Neuronal stem cell (in vitro differentiated cells): ENCODE results near the gene NEGR1.

ENCODE experiments used
- DNase-seq: peaks from one replicate; pipeline ENCODE4 v3.0.0-alpha.2; 2013; ENCODE audit warnings: low spot score
- H2AFZ ChIP-seq: one replicate; pipeline ENCODE4 v1.6.1; 2013; ENCODE audit warnings: mild to moderate bottlenecking, low read length, inconsistent platforms
- H2AK5ac ChIP-seq: 2 replicates; pipeline ENCODE4 v1.6.1; 2013; ENCODE audit warnings: low read depth, mild to moderate bottlenecking, inconsistent platforms, low read length, moderate library complexity, mixed read lengths
- H2BK120ac ChIP-seq: 2 replicates; pipeline ENCODE4 v1.6.1; 2013; ENCODE audit warnings: low read depth, mild to moderate bottlenecking, inconsistent platforms, low read length, moderate library complexity, mixed read lengths
- H2BK12ac ChIP-seq: one replicate; pipeline ENCODE4 v1.6.1; 2013; ENCODE audit warnings: low read length, inconsistent platforms
- H2BK15ac ChIP-seq: 2 replicates; pipeline ENCODE4 v1.6.1; 2013; ENCODE audit warnings: mild to moderate bottlenecking, low read length, inconsistent platforms, mixed read lengths
- H2BK5ac ChIP-seq: one replicate; pipeline ENCODE4 v1.6.1; 2013; ENCODE audit warnings: inconsistent platforms, mild to moderate bottlenecking, low read length, moderate library complexity
- H3K14ac ChIP-seq: one replicate; pipeline ENCODE4 v1.6.1; 2013; ENCODE audit warnings: low read length, inconsistent platforms
- H3K18ac ChIP-seq: 2 replicates; pipeline ENCODE4 v1.6.1; 2013; ENCODE audit warnings: low read length, inconsistent platforms
- H3K23ac ChIP-seq: 2 replicates; pipeline ENCODE4 v1.6.1; 2013; ENCODE audit warnings: low read depth, mild to moderate bottlenecking, mixed read lengths, low read length, inconsistent platforms; ENCODE audit not compliant: poor library complexity
- H3K27ac ChIP-seq: replicated peaks from 3 replicates; pipeline ENCODE4 v1.5.1; 2013; ENCODE audit warnings: low read length, inconsistent platforms
- H3K27me3 ChIP-seq, 3 experiments: 2 replicates each; pipeline ENCODE4 v1.6.1; 2013; ENCODE audit warnings: low read length in 3 of 3, mild to moderate bottlenecking in 2 of 3, inconsistent platforms in 1 of 3, low read depth in 1 of 3, mixed read lengths in 1 of 3, moderate library complexity in 1 of 3; ENCODE audit not compliant: control insufficient read depth in 3 of 3, insufficient read depth in 3 of 3
- H3K36me3 ChIP-seq, 2 donors: replicated peaks in 1 of 2; 2 replicates each; pipeline ENCODE4 v1.6.1; 2013; ENCODE audit warnings: low read length in 2 of 2; ENCODE audit not compliant: control insufficient read depth in 2 of 2, insufficient read depth in 2 of 2
- H3K4ac ChIP-seq: 2 replicates; pipeline ENCODE4 v1.6.1; 2013; ENCODE audit warnings: inconsistent platforms, mild to moderate bottlenecking, low read length, moderate library complexity
- H3K4me1 ChIP-seq, 2 donors: 1 replicate in 1 of 2; 2 replicates in 1 of 2; pipeline ENCODE4 v1.6.1; 2013; ENCODE audit warnings: low read length in 2 of 2, low read depth in 1 of 2; ENCODE audit not compliant: control insufficient read depth in 2 of 2, insufficient read depth in 1 of 2
- H3K4me2 ChIP-seq: one replicate; pipeline ENCODE4 v1.6.1; 2013; ENCODE audit warnings: mild to moderate bottlenecking, low read length, inconsistent platforms; ENCODE audit not compliant: insufficient read depth, poor library complexity, severe bottlenecking
- H3K4me3 ChIP-seq, 2 donors: 2 replicates each; pipeline ENCODE4 v1.5.1; 2013; ENCODE audit warnings: low read length in 2 of 2, mild to moderate bottlenecking in 2 of 2, inconsistent platforms in 1 of 2, moderate library complexity in 1 of 2
- H3K79me1 ChIP-seq: one replicate; pipeline ENCODE4 v1.6.1; 2013; ENCODE audit warnings: low read depth, mild to moderate bottlenecking, inconsistent platforms, low read length, moderate library complexity
- H3K9ac ChIP-seq: one replicate; pipeline ENCODE4 v1.6.1; 2013; ENCODE audit warnings: mild to moderate bottlenecking, low read depth, low read length, inconsistent platforms; ENCODE audit not compliant: poor library complexity
- H3K9me3 ChIP-seq, 2 donors: replicated peaks in 1 of 2; 2 replicates each; pipeline versions ENCODE3 to v1.6.1; 2013; ENCODE audit warnings: low read length in 2 of 2, mild to moderate bottlenecking in 2 of 2, inconsistent platforms in 1 of 2, low read depth in 1 of 2, mixed read lengths in 1 of 2, moderate library complexity in 1 of 2; ENCODE audit not compliant: control insufficient read depth in 2 of 2, insufficient read depth in 1 of 2
- H4K8ac ChIP-seq: one replicate; pipeline ENCODE4 v1.6.1; 2013; ENCODE audit warnings: low read depth, mild to moderate bottlenecking, inconsistent platforms, low read length, moderate library complexity
- H4K91ac ChIP-seq: one replicate; pipeline ENCODE4 v1.6.1; 2013; ENCODE audit warnings: low read length, low read depth, mild to moderate bottlenecking, inconsistent platforms; ENCODE audit not compliant: poor library complexity
- whole genome bisulfite sequencing, 2 donors: extraction: QIAGEN DNeasy Blood & Tissue Kit; methylation state at CpG; one replicate each; pipeline ENCODE4 v1.1.7; 2013; ENCODE audit warnings: missing lambda C conversion rate in 2 of 2, mixed read lengths in 1 of 2; ENCODE audit not compliant: insufficient read length in 2 of 2, insufficient replicate concordance in 1 of 2; ENCODE audit errors: extremely low coverage in 2 of 2; 5-methylcytosine and 5-hydroxymethylcytosine counted together

The NEGR1 gene

DNA sequence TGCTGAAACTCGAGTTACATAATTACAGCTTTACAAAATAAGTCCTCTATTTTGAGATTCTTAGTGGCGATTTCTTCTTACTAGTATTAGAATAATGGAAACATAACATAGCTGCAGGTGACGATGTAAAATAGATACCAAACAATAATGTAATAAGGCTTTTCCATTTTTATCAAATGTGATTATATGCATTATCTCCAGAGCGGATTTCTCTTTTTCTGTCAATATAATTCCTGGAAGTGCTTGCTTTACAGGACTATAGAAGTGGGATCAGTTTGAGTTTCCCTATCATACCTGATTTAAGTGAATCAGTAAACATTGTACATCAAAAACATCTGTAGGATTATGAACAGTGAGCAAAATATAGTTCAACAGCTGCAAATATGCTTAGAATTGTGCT lies 442.5 kb downstream of the NEGR1 start:
- no peak for DNase-seq
- H2AK5ac ChIP-seq, result no peak overlapping the region
- no peak overlapping the region for H2BK12ac ChIP-seq
- H2BK120ac ChIP-seq, result no peak overlapping the region
- no peak overlapping the region for H4K8ac ChIP-seq
- H3K4me3 ChIP-seq, result no peak overlapping the region
- no peak overlapping the region for H2BK5ac ChIP-seq
- H3K9ac ChIP-seq, result no peak overlapping the region
- no peaks in the 10 kb centered on the region for H3K4me1 ChIP-seq
- no peaks in the 10 kb centered on the region for H3K36me3 ChIP-seq
- H3K9me3 ChIP-seq, result no peaks in the 10 kb centered on the region
- WGBS, 2 donors, result no CpG with 5 or more reads among the region's 4 CpGs
- no peak overlapping the region for H2BK15ac ChIP-seq
- H4K91ac ChIP-seq, result no peak overlapping the region
- H2AFZ ChIP-seq, result no peak overlapping the region
- no peak overlapping the region for H3K18ac ChIP-seq
- H3K27me3 ChIP-seq, result no peaks in the 10 kb centered on the region
- no peak overlapping the region for H3K27ac ChIP-seq
- H3K23ac ChIP-seq, result no peak overlapping the region
- no peak overlapping the region for H3K4ac ChIP-seq
- H3K4me2 ChIP-seq, result no peak overlapping the region
- H3K14ac ChIP-seq, result no peak overlapping the region
- H3K79me1 ChIP-seq, result no peaks in the 10 kb centered on the region

DNA sequence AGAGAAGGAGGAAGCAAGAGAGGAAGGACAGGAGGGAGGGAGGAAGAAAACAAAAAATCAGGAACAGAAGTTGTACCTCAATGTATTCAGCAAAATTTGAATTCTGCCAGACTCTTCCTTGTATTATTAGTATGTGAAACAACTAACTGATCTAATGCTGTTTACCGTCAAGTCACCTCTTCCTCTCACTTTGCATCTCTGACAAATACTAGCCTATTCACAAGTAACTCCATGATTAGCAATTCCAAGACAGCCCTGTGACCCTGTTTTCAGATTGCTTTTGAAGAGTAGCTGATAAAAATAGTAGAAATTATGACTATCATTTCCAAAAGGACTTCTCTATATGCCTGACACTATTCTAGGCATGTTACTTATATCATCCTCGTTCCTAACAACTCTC lies 445.4 kb downstream of the NEGR1 start:
- Histone ChIP-seq H3K27me3 (no peaks in the 10 kb centered on the region), H3K9ac (no peak overlapping the region), H2AFZ (peak overlapping the region; percentile 48), H3K36me3 (no peaks in the 10 kb centered on the region), H2BK120ac (no peak overlapping the region), H3K79me1 (no peaks in the 10 kb centered on the region), H2BK5ac (no peak overlapping the region), H3K18ac (no peak overlapping the region), H2BK12ac (no peak overlapping the region), H3K27ac (no peak overlapping the region), H4K8ac (no peak overlapping the region), H3K4me3 (no peak overlapping the region), H3K4me1 (no peaks in the 10 kb centered on the region), H3K14ac (no peak overlapping the region), H3K4ac (no peak overlapping the region), H3K4me2 (no peak overlapping the region), H4K91ac (no peak overlapping the region), H2AK5ac (no peak overlapping the region), H2BK15ac (no peak overlapping the region), H3K9me3 (no peaks in the 10 kb centered on the region), H3K23ac (no peak overlapping the region)
- no peak for DNase-seq
- WGBS, 2 donors, result no CpG with 5 or more reads among the region's 2 CpGs

DNA sequence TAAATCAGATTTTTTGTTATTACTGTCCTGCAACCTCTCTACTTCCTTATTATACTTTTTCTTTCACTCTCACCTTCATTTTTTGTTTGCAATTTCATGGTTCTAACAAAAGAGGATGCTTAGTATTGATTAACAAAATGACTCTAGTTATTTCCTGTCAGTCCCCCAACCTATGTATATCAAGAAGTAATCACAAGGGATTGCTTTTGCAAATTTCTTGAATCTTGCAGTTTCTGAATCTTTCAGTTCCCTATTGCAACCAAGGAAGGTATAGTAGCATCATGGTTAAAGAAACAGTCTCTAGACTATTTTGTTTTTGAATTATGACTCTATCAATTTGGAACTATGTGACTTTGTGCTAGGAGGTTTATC lies 446.9 kb downstream of the NEGR1 start:
- Histone ChIP-seq H3K23ac (no peak overlapping the region), H3K79me1 (no peaks in the 10 kb centered on the region), H3K4me1 (no peaks in the 10 kb centered on the region), H2AK5ac (no peak overlapping the region), H2BK120ac (no peak overlapping the region), H2BK5ac (no peak overlapping the region), H2BK12ac (no peak overlapping the region), H2BK15ac (no peak overlapping the region), H3K4ac (no peak overlapping the region), H3K4me3 (no peak overlapping the region), H4K8ac (no peak overlapping the region), H3K36me3 (no peaks in the 10 kb centered on the region), H3K14ac (no peak overlapping the region), H4K91ac (no peak overlapping the region), H3K27me3 (no peaks in the 10 kb centered on the region), H3K9me3 (no peaks in the 10 kb centered on the region), H3K18ac (no peak overlapping the region), H3K4me2 (no peak overlapping the region), H3K9ac (no peak overlapping the region), H2AFZ (no peak overlapping the region), H3K27ac (no peak overlapping the region)
- no peak for DNase-seq

DNA sequence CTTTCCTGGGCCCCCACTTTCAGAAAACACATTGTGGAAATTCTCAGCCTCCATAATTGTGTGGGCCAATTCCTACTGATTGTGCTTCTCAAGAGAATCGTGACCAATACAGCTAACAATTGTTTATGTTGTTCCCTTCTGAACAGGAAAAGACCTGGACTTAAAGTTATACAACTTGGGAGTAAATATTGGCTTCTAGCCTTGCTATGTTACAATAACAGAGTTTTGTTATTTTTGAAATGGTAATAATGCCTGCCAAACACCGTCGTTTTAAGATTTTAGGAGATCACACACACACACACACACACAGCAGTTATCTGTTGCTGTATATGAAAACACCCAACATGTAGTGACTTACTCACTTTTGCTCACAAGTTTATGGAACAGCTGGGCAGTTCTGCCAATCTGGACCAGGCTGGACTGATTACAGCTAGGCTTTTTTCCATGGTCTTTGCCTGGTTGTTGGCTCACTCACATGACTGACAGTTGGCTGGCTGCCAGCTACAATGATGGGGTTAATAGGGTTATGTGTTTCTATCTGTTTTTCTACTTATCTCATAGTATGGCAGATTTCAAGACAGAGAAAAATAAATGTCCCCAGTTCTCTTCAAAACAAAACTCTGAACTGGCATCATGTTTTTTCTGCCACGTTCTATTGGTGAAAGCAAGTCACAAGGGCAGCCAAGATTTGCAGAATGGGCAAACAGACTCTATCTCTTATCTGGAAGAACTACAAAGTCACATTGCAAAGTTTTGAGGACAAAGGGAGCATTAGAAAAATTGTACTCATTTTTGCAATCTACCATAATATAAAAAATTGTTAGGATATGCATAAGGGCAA lies 447.5 kb downstream of the NEGR1 start:
- H3K4me3 ChIP-seq, result no peak overlapping the region
- H3K4me1 ChIP-seq, result no peaks in the 10 kb centered on the region
- H3K23ac ChIP-seq, result no peak overlapping the region
- no peaks in the 10 kb centered on the region for H3K9me3 ChIP-seq
- H4K8ac ChIP-seq, result no peak overlapping the region
- H3K4ac ChIP-seq, result no peak overlapping the region
- no peak overlapping the region for H2BK120ac ChIP-seq
- no peak overlapping the region for H2BK12ac ChIP-seq
- H3K4me2 ChIP-seq, result no peak overlapping the region
- H2BK5ac ChIP-seq, result no peak overlapping the region
- H3K18ac ChIP-seq, result no peak overlapping the region
- H3K36me3 ChIP-seq, result no peaks in the 10 kb centered on the region
- no peak overlapping the region for H2AFZ ChIP-seq
- no peak overlapping the region for H4K91ac ChIP-seq
- H3K14ac ChIP-seq, result no peak overlapping the region
- no peak overlapping the region for H2AK5ac ChIP-seq
- WGBS, 2 donors, result no CpG with 5 or more reads among the region's 4 CpGs
- H3K9ac ChIP-seq, result no peak overlapping the region
- DNase-seq, result no peak
- H2BK15ac ChIP-seq, result no peak overlapping the region
- H3K27ac ChIP-seq, result no peak overlapping the region
- H3K79me1 ChIP-seq, result no peaks in the 10 kb centered on the region
- H3K27me3 ChIP-seq, result no peaks in the 10 kb centered on the region
